Measurements from ENCODE around the gene PLEKHG1.

- TF ChIP-seq, protein P1, sequence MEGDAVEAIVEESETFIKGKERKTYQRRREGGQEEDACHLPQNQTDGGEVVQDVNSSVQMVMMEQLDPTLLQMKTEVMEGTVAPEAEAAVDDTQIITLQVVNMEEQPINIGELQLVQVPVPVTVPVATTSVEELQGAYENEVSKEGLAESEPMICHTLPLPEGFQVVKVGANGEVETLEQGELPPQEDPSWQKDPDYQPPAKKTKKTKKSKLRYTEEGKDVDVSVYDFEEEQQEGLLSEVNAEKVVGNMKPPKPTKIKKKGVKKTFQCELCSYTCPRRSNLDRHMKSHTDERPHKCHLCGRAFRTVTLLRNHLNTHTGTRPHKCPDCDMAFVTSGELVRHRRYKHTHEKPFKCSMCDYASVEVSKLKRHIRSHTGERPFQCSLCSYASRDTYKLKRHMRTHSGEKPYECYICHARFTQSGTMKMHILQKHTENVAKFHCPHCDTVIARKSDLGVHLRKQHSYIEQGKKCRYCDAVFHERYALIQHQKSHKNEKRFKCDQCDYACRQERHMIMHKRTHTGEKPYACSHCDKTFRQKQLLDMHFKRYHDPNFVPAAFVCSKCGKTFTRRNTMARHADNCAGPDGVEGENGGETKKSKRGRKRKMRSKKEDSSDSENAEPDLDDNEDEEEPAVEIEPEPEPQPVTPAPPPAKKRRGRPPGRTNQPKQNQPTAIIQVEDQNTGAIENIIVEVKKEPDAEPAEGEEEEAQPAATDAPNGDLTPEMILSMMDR (IDR thresholded peaks at IDR 0.05; ENCODE audit: low read depth, low read length), result no peak
- TF ChIP-seq EZH2phosphoT487 (IDR thresholded peaks at IDR 0.05; ENCODE audit: low read depth), result no peak
These were observed 22.8 kb downstream of the PLEKHG1 start for GRCh38 chr6:150622476-150622875.

Measured in OCI-LY3 (cell line).